Left kidney (tissue), 2 donors: Measurements from ENCODE around the gene ADGRD2. TPM values are rescaled to one million over a fixed set of nuclear protein-coding genes. Genes with fewer than 3 reads are reported as not detected.

ENCODE experiments used
- DNase-seq: peaks from one replicate; pipeline ENCODE4 v3.0.0-alpha.2; 2013
- polyA plus RNA-seq: library from polyadenylated mRNA; unstranded; fragments of 120-200 nt; gene quantifications from one replicate; pipeline ENCODE4 v1.2.1, GENCODE V29; 2013; ENCODE audit not compliant: insufficient read length

Gene ADGRD2
- polyA plus RNA-seq, 1 donor, result 0.10 TPM

GRCh38 chr9:124496463-124496862 is 46.2 kb downstream of the ADGRD2 start:
- DNase-seq, result peak; percentile 55

- DNase-seq, result no peak
These were observed 47.2 kb downstream of the ADGRD2 start for GRCh38 chr9:124497441-124497840.

- no peak for DNase-seq
These were observed 47.8 kb downstream of the ADGRD2 start for GRCh38 chr9:124498040-124498439.

GRCh38 chr9:124498499-124499146 is 48.4 kb downstream of the ADGRD2 start:
- no peak for DNase-seq

GRCh38 chr9:124499216-124499615 is 49.0 kb downstream of the ADGRD2 start:
- no peak for DNase-seq

GRCh38 chr9:124500028-124500795 is 50.0 kb downstream of the ADGRD2 start:
- no peak for DNase-seq

- DNase-seq, result no peak
These were observed 50.8 kb downstream of the ADGRD2 start for GRCh38 chr9:124500796-124501611.

GRCh38 chr9:124501771-124502320 is 51.6 kb downstream of the ADGRD2 start:
- no peak for DNase-seq

GRCh38 chr9:124502711-124503702 is 52.8 kb downstream of the ADGRD2 start:
- DNase-seq, result no peak

GRCh38 chr9:124503713-124504529 is 53.7 kb downstream of the ADGRD2 start:
- DNase-seq, result no peak

GRCh38 chr9:124504530-124505005 is 54.3 kb downstream of the ADGRD2 start:
- DNase-seq, result no peak

- no peak for DNase-seq
These were observed 55.0 kb downstream of the ADGRD2 start for GRCh38 chr9:124505006-124505900.

GRCh38 chr9:124505901-124506346 is 55.7 kb downstream of the ADGRD2 start:
- DNase-seq, result no peak

- no peak for DNase-seq
These were observed 56.2 kb downstream of the ADGRD2 start for GRCh38 chr9:124506433-124506832.

GRCh38 chr9:124506931-124507879 is 57.0 kb downstream of the ADGRD2 start, which contains the start of gene NR5A1:
TSS of gene NR5A1 (minus strand) at chr9:124507399. CDS start at chr9:124503395, 4,004 bp downstream.
- no peak for DNase-seq

- no peak for DNase-seq
These were observed 57.7 kb downstream of the ADGRD2 start for GRCh38 chr9:124507880-124508423.
